WTC11 (cell line): ENCODE data around the gene AHSG. TPM values are rescaled to one million over a fixed set of nuclear protein-coding genes. Genes with fewer than 3 reads are reported as not detected.

ENCODE experiments used
- ATAC-seq: fragments of 200-7000 bp; cut with Tn5 transposase; 2 replicates; pipeline ENCODE4 v1.10.0; 2021; ENCODE audit warnings: mild to moderate bottlenecking, moderate library complexity
- Bru-seq: library from RNA; stranded (reverse); fragments of 400-500 nt; gene quantifications from one replicate; lab custom pipeline; 2021; lab: Mats Ljungman, UMichigan
- CTCF ChIA-PET: fragments of 300-600 bp; sonication (Branson Sonifier 250); formaldehyde crosslinking; loops from one replicate; lab custom pipeline; 2021; ENCODE audit warnings: antibody characterized with exemption; lab: Charles Lee
- POLR2A ChIA-PET: fragments of 350-600 bp; sonication (Branson Sonifier 250); formaldehyde crosslinking; loops from one replicate; lab custom pipeline; 2021; ENCODE audit warnings: antibody characterized with exemption; lab: Charles Lee
- DNase-seq: peaks from one replicate; pipeline ENCODE4 v3.0.0; 2021; ENCODE audit warnings: low spot score
- H3K27ac Mint-ChIP-seq: 2 replicates; pipeline ENCODE4 v1.8.0; 2021; ENCODE audit warnings: mixed read lengths
- H3K27me3 Mint-ChIP-seq: 2 replicates; pipeline ENCODE4 v1.8.0; 2021; ENCODE audit warnings: low read depth, mild to moderate bottlenecking, moderate library complexity, mixed read lengths
- H3K36me3 Mint-ChIP-seq: 2 replicates; pipeline ENCODE4 v1.8.0; 2021; ENCODE audit warnings: mixed read lengths
- H3K4me1 Mint-ChIP-seq: 2 replicates; pipeline ENCODE4 v1.8.0; 2022; ENCODE audit warnings: mixed read lengths
- H3K4me3 Mint-ChIP-seq: 2 replicates; pipeline ENCODE4 v1.8.0; 2021; ENCODE audit warnings: mild to moderate bottlenecking, moderate library complexity, mixed read lengths
- H3K9me3 Mint-ChIP-seq: 2 replicates; pipeline ENCODE4 v1.8.0; 2021; ENCODE audit warnings: mixed read lengths
- CREB1 ChIP-seq: sonication (generic); formaldehyde crosslinking; IDR thresholded peaks from 2 replicates; pipeline ENCODE4 v1.8.0; 2023; ENCODE audit warnings: mild to moderate bottlenecking, missing genetic modification reagents
- CTCF ChIP-seq: fragments of 200-600 bp; IDR thresholded peaks from 2 replicates; pipeline ENCODE4 v1.8.0; 2022; ENCODE audit warnings: antibody characterized with exemption
- ELF4 ChIP-seq: sonication (generic); formaldehyde crosslinking; IDR thresholded peaks from 2 replicates; pipeline ENCODE4 v1.8.1; 2022; ENCODE audit warnings: low read depth, mild to moderate bottlenecking, moderate library complexity, missing genetic modification reagents
- EMX1 ChIP-seq: fragments of 250-450 bp; sonication (Bioruptor Pico); IDR thresholded peaks from 2 replicates; pipeline ENCODE4 v1.8.0; 2021; ENCODE audit warnings: mild to moderate bottlenecking
- FOXP1 ChIP-seq: sonication (generic); formaldehyde crosslinking; IDR thresholded peaks from 2 replicates; pipeline ENCODE4 v1.8.0; 2022; ENCODE audit warnings: missing genetic modification reagents, mild to moderate bottlenecking, moderate library complexity, borderline replicate concordance
- GABPB1 ChIP-seq: sonication (generic); formaldehyde crosslinking; IDR thresholded peaks from 2 replicates; pipeline ENCODE4 v1.8.1; 2023; ENCODE audit warnings: mild to moderate bottlenecking, missing genetic modification reagents
- HMGA2 ChIP-seq: fragments of 250-450 bp; sonication (Bioruptor Pico); IDR thresholded peaks from 2 replicates; pipeline ENCODE4 v1.4.0; 2021; ENCODE audit warnings: mild to moderate bottlenecking, moderate library complexity
- IRF1 ChIP-seq: sonication (generic); formaldehyde crosslinking; IDR thresholded peaks from 2 replicates; pipeline ENCODE4 v1.8.0; 2023; ENCODE audit warnings: missing genetic modification reagents
- JAZF1 ChIP-seq: fragments of 250-450 bp; sonication (Bioruptor Pico); IDR thresholded peaks from 2 replicates; pipeline ENCODE4 v1.9.0; 2021; ENCODE audit warnings: moderate library complexity, mild to moderate bottlenecking, inconsistent platforms
- KAT7 ChIP-seq: sonication (generic); formaldehyde crosslinking; IDR thresholded peaks from 2 replicates; pipeline ENCODE4 v1.8.1; 2023; ENCODE audit warnings: missing genetic modification reagents, mild to moderate bottlenecking, borderline replicate concordance
- MAX ChIP-seq: sonication (generic); formaldehyde crosslinking; IDR thresholded peaks from 2 replicates; pipeline ENCODE4 v1.8.0; 2022; ENCODE audit warnings: mild to moderate bottlenecking, missing genetic modification reagents
- MXD4 ChIP-seq: fragments of 250-450 bp; sonication (Bioruptor Pico); IDR thresholded peaks from 2 replicates; pipeline ENCODE4 v1.8.0; 2021; ENCODE audit warnings: mild to moderate bottlenecking, moderate library complexity, borderline replicate concordance
- NR1H2 ChIP-seq: sonication (generic); formaldehyde crosslinking; IDR thresholded peaks from 2 replicates; pipeline ENCODE4 v1.9.0; 2021; ENCODE audit warnings: mild to moderate bottlenecking, moderate library complexity, missing genetic modification reagents
- SP1 ChIP-seq: sonication (generic); formaldehyde crosslinking; conservative IDR thresholded peaks from 2 replicates; pipeline ENCODE4 v1.8.1; 2022; ENCODE audit warnings: missing genetic modification reagents
- TCF7 ChIP-seq: sonication (generic); formaldehyde crosslinking; IDR thresholded peaks from 2 replicates; pipeline ENCODE4 v1.8.0; 2022; ENCODE audit warnings: mild to moderate bottlenecking, low read depth, missing genetic modification reagents, moderate library complexity
- ZNF263 ChIP-seq: sonication (generic); formaldehyde crosslinking; IDR thresholded peaks from 2 replicates; pipeline ENCODE4 v1.8.1; 2022; ENCODE audit warnings: low read depth, mild to moderate bottlenecking, moderate library complexity, missing genetic modification reagents
- ZNF317 ChIP-seq: sonication (generic); formaldehyde crosslinking; IDR thresholded peaks from 2 replicates; pipeline ENCODE4 v1.8.1; 2023; ENCODE audit warnings: low read depth, mild to moderate bottlenecking, moderate library complexity, missing genetic modification reagents, borderline replicate concordance
- ZNF416 ChIP-seq: fragments of 250-450 bp; sonication (Bioruptor Pico); IDR thresholded peaks from 2 replicates; pipeline ENCODE4 v1.9.0; 2021; ENCODE audit warnings: mild to moderate bottlenecking, inconsistent platforms
- ZNF532 ChIP-seq: fragments of 250-450 bp; sonication (Bioruptor Pico); IDR thresholded peaks from 2 replicates; pipeline ENCODE4 v1.9.0; 2021; ENCODE audit warnings: mild to moderate bottlenecking, borderline replicate concordance
- long read RNA-seq, 3 experiments: library from RNA in 1 of 3; library from capped mRNA in 1 of 3; library from polyadenylated mRNA in 1 of 3; unstranded in 2 of 3; stranded (forward) in 1 of 3; transcript quantifications; one replicate each; pipeline ENCODE4 v2.0.0, GENCODE V29; 2021
- total RNA-seq: library from RNA; stranded (reverse); gene quantifications from 3 replicates; pipeline ENCODE4 v1.2.3, GENCODE V29; 2021

The AHSG gene
- total RNA-seq, result 1.5 to 1.9 TPM (median 1.8 TPM) in 3 replicates
- percentile 5 among the genes with signal in this experiment for Bru-seq, nascent RNA
- long read RNA-seq, experiment 1, partial matches to known transcripts, result 1 of 1 reads
- long read RNA-seq, experiment 1, other reads (novel, unspliced or antisense), result 0 of 1 reads
- long read RNA-seq, experiment 2, result 0 reads
- long read RNA-seq, experiment 3, result 0 reads

- H3K27me3 Mint-ChIP-seq, result peaks cover 16% of the 10 kb centered on the region
Observed at GRCh38 chr3:186612721-186613636, at the start of gene AHSG. TSS of gene AHSG (plus strand) at chr3:186613060. CDS start at chr3:186613142, 82 bp downstream.

GRCh38 chr3:186564586-186564985 is 48.3 kb upstream of the AHSG start:
- H3K36me3 Mint-ChIP-seq, result no peaks in the 10 kb centered on the region
- no peaks in the 10 kb centered on the region for H3K9me3 Mint-ChIP-seq
- no peaks in the 10 kb centered on the region for H3K27me3 Mint-ChIP-seq
- ChIA-PET CTCF (no interaction called here), POLR2A (no interaction called here)
- no peak for DNase-seq
- no peak for ATAC-seq
- TF ChIP-seq MAX (CRISPR knock-in tag), result no peak
- no peak for TF ChIP-seq IRF1
- TF ChIP-seq ZNF416 (CRISPR knock-in tag), result no peak
- TF ChIP-seq SP1 (CRISPR knock-in tag), result no peak
- TF ChIP-seq CREB1 (CRISPR knock-in tag), result no peak
- no peak for TF ChIP-seq CTCF
- TF ChIP-seq ZNF263 (CRISPR knock-in tag), result no peak
- no peak for TF ChIP-seq NR1H2 (CRISPR knock-in tag)
- no peak for TF ChIP-seq ELF4 (CRISPR knock-in tag)
- no peak for TF ChIP-seq FOXP1 (CRISPR knock-in tag)
- no peak for TF ChIP-seq JAZF1 (CRISPR knock-in tag)
- TF ChIP-seq MXD4 (CRISPR knock-in tag), result no peak
- TF ChIP-seq TCF7 (CRISPR knock-in tag), result no peak
- H3K4me1 Mint-ChIP-seq, result peaks cover 17% of the 10 kb centered on the region
- no peak overlapping the region for H3K4me3 Mint-ChIP-seq
- no peak overlapping the region for H3K27ac Mint-ChIP-seq

More at GRCh38 chr3:186612721-186613636, at the start of gene AHSG:
- Mint-ChIP-seq H3K4me3 (no peak within 1 kb of the TSS), H3K4me1 (peaks cover 18% of the 10 kb centered on the region), H3K9me3 (no peaks in the 10 kb centered on the region), H3K36me3 (no peaks in the 10 kb centered on the region), H3K27ac (no peak within 1 kb of the TSS)
- no peak for ATAC-seq
- ChIA-PET POLR2A (interaction anchor here (0.6 kb wide), 1 partner anchor 161 kb away, joined by 11 read pairs; no protein-coding TSS in a partner anchor), CTCF (interaction anchor here (1.2 to 4.7 kb wide), 5 partner anchors 12 to 670 kb away, joined by 4 to 87 read pairs (median 7); no protein-coding TSS in a partner anchor)
- DNase-seq, result no peak
- TF ChIP-seq GABPB1 (CRISPR knock-in tag), result peak; percentile 91
- TF ChIP-seq EMX1 (CRISPR knock-in tag), result no peak
- no peak for TF ChIP-seq KAT7
- TF ChIP-seq FOXP1 (CRISPR knock-in tag), result no peak
- TF ChIP-seq JAZF1 (CRISPR knock-in tag), result no peak
- TF ChIP-seq ZNF317 (CRISPR knock-in tag), result no peak

GRCh38 chr3:186566772-186567071 is 46.1 kb upstream of the AHSG start:
- Mint-ChIP-seq H3K27me3 (no peaks in the 10 kb centered on the region), H3K27ac (peak overlapping the region; percentile 91), H3K36me3 (no peaks in the 10 kb centered on the region), H3K4me3 (peak overlapping the region; percentile 88), H3K9me3 (no peaks in the 10 kb centered on the region), H3K4me1 (peaks cover 29% of the 10 kb centered on the region)
- no peak for ATAC-seq
- POLR2A ChIA-PET, result no interaction called here
- DNase-seq, result no peak
- TF ChIP-seq ZNF416 (CRISPR knock-in tag) (0 out of 2 replicates have a peak, but pooled peaks have one; percentile 46), ZNF263 (CRISPR knock-in tag) (no peak), ZNF532 (no peak), HMGA2 (CRISPR knock-in tag) (no peak)
- CTCF ChIA-PET, result no interaction called here
